Femur (tissue), 1 donor: ENCODE measurements around the gene NCAPD2.

Experiments
- DNase-seq: peaks from one replicate; pipeline ENCODE4 v3.0.0-alpha.2; 2017

NCAPD2 gene

GRCh38 chr12:6493497-6494257, at the start of gene NCAPD2:
TSS of gene NCAPD2 (plus strand) at chr12:6494102. CDS start at chr12:6495099, 997 bp downstream.
- DNase-seq, result peak; percentile 97

GRCh38 chr12:6444704-6445688, 48.9 kb upstream of the NCAPD2 start, which contains the start of gene CD27:
TSS of gene CD27 (plus strand) at chr12:6444955. CDS start at chr12:6445096, 141 bp downstream.
- DNase-seq, result no peak

DNA sequence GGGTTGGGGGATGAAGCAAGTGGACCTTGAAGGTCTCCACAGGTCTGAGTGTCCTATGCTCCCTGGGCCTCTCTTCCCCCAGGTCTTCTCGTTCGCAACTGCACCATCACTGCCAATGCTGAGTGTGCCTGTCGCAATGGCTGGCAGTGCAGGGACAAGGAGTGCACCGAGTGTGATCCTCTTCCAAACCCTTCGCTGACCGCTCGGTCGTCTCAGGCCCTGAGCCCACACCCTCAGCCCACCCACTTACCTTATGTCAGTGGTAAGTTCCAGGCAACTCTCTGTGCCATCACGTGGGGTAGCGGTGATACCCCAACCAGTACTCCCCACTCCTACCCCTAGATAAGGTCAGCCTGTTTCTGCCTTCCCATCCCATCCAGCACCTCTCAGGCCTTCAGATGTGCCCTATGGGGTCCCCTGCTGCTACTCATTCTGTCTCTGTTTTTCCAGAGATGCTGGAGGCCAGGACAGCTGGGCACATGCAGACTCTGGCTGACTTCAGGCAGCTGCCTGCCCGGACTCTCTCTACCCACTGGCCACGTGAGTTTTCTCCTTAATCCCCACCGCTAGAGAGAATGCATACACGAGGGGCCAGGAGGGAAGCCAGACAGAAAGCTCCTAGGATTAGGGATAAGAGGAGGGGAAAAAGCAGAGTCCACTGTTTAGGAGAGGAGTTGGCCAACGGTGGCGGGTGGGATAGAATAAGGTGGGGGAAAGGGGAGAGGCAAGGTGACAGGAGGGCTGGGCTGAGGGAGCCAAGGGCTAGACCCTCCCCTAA, 43.6 kb upstream of the NCAPD2 start:
- DNase-seq, result no peak

GRCh38 chr12:6450869-6451347, 43.0 kb upstream of the NCAPD2 start:
- DNase-seq, result no peak

GRCh38 chr12:6451348-6452244, 42.3 kb upstream of the NCAPD2 start, which contains the start of gene TAPBPL:
TSS of gene TAPBPL (plus strand) at chr12:6452042. CDS start at chr12:6452249, 207 bp downstream.
- peak; percentile 93 for DNase-seq

DNA sequence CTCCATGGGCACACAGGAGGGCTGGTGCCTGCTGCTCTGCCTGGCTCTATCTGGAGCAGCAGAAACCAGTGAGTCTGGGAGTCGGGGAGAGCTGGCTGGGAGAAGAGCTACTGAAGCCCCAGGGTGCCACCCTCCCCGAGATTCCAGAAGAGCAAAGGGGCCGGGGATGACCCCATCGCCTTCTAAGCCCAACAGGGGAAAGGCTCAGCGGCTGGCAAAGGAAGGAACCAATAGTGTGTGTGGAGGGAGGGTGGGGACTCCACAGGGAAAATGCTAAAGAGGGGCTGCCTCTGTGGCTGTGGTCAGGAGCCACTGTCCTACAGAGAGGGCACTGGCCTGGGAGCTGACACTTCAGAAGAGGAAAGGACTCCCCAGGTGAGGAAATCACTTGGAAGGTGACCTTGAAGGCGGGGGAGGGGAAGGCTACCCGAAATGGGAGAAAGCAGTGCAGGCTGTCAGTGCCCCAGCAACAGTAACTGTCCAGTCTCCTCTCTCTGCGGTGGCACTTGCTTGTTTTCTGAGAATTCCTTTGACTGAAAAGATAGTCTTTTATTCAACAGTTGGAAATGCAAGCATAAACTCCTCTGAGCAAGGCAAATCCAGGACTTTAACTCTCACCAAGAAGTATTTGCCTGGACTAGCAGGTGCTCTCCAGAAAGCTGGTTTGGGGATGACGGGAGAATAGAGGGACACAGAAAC, 41.5 kb upstream of the NCAPD2 start:
- no peak for DNase-seq

- no peak for DNase-seq
Observed at GRCh38 chr12:6452944-6453630, 40.8 kb upstream of the NCAPD2 start.

- DNase-seq, result no peak
Observed at GRCh38 chr12:6457220-6457945, 36.5 kb upstream of the NCAPD2 start.

- no peak for DNase-seq
Observed at GRCh38 chr12:6458281-6459003, 35.5 kb upstream of the NCAPD2 start.

DNA sequence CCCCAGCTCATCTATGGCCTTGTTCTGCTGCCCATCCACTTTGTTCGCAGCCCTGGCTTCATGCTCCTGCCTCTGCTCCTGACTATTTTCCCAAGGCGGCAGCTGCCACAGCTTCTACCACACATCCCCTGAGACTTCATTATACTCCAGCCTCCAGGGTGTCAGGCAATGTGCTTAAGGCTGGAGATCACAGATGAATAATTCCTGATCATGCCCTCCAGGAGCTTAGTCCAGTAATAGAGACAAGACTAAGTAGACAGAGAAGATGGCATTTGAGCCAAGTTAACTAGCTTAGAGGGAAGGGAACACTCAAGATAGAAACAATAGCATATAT, 34.9 kb upstream of the NCAPD2 start:
- no peak for DNase-seq

GRCh38 chr12:6460751-6461371, 33.0 kb upstream of the NCAPD2 start:
- no peak for DNase-seq

- peak; percentile 72 for DNase-seq
Observed at GRCh38 chr12:6461401-6462233, 32.3 kb upstream of the NCAPD2 start.

DNA sequence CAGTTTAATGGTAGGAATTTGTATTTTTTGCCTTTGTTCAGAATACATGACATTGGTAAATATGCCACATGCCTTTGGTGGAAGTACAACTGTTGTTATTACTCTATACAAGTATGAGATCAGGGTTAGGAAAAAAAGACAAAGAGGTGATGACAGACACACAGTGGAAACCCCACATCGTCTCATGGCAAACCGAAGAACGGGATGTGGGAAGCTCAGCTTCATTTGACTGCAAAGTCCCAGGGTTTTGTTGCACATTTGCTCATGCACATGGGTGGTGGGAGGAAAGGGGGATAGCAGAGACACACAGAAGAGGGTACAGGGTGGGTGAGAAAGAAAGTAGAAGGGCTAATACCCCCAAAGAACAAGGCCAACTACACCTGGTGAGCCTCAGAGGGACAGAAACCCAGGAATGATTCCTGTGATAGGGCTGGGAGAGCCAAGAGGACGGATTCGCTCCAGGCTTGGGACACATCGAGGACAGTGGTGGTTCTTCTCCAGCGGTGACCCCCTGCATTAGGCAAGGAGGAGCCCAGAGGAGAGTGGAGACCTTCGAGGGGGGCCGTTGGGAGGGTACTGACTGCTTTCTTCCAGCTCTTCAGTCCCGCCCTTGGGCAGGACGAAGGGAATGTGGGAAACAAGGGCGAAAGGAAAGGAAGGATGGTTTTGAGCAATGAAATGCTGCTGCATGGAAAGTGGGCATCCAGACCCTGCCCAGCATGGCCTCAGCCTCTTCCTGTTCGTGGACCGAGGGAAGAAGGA, 31.5 kb upstream of the NCAPD2 start:
- DNase-seq, result no peak

DNA sequence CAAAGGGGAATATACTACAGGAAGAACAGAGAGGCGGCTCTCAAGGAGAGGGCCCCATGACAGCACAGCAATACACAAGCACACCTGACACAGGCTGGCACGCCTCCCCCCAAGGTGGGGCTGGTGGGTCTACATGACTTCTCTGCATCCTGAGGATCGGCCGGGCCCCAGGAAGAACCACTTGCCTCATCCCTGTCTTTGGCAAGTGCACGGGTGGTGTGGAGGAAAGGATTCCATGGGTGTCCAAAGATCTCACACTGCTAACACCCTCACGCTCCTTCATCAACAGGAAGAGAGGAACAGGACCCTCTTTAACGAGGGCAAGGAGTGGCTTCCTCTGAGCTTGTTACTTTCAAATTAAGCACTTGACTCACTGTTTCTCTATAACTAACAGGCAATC, 30.7 kb upstream of the NCAPD2 start:
- DNase-seq, result no peak

GRCh38 chr12:6463858-6464257, 30.0 kb upstream of the NCAPD2 start:
- no peak for DNase-seq

DNA sequence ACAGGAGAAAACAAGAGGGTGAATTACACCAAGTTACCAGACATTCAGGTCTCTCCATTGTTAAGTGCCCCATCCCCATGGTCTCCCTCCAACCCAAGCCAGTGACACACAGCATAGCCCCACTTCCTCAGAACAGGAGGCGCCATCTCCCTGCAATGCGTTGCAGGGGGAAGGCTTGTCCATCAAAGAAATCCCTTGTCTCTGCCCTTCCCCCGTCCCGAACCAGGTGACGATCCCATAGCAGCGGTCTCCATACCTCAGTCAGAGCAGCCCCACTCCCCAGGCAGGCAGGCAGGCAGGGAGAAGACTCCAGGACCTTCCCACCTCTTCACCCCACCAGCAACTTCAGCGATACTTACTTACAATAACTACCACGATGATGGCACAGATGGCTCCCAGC, 29.4 kb upstream of the NCAPD2 start:
- DNase-seq, result no peak
